ENCODE data around the gene NDUFB4. TPM values are rescaled to one million over a fixed set of nuclear protein-coding genes. Genes with fewer than 3 reads are reported as not detected.

Gene NDUFB4
- total RNA-seq, 4 donors from 2014 or later, result 142 to 333 (median 256) TPM

GRCh38 chr3:120572027-120572426 lies 24.1 kb upstream of the NDUFB4 start:
- H3K4me1 ChIP-seq, result peaks cover 4 to 26% (median 12%) of the 10 kb centered on the region in 4 donors
- no peaks in the 10 kb centered on the region for H3K27me3 ChIP-seq
- H3K27ac ChIP-seq (replicated peaks in 1 of 4), result no peak overlapping the region
- TF ChIP-seq EP300 (IDR thresholded peaks at IDR 0.05) (no peak), POLR2AphosphoS5 (IDR thresholded peaks at IDR 0.05) (no peak)
- H3K9me3 ChIP-seq, result no peaks in the 10 kb centered on the region
- H3K4me3 ChIP-seq, result no peak overlapping the region
- 63% methylated on average over 2 of the region's 2 CpGs for WGBS
- intact Hi-C loops (cut with DNase I), result no loop called here
- DNase-seq (ENCODE audit: extremely low spot score), result peak; percentile 64
- H3K36me3 ChIP-seq, result no peaks in the 10 kb centered on the region

DNA sequence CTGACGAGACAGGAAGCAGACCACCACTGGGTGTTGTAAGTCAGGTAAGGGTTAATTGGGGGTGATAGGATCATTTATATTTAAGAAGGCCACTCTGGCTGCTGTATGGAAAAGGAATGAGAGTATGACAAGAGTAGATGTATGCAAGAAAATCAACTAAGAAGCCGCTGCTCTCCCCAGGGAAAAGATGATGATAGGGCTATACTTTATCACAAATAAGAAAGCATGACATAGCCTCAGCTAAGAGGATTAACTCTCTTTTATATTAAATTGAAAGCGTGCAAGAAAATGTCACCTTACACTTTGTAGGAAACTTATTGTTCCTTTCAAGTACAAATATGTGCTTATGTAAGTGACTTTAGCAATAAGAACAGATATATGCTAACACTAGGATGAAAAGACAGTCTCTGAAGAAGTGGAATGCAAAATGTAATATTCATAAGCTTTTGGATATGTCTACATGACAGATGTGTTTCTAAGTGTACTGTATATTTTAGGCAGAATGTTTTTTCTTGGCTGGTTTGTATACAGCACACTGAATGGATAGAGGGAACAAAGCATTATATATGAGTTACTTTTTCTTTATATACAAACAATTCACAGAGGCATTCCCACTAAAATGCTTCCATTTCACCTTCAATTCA lies 8.7 kb upstream of the NDUFB4 start:
- Histone ChIP-seq H3K4me1 (no peaks in the 10 kb centered on the region), H3K27me3 (no peaks in the 10 kb centered on the region), H3K27ac (replicated peaks in 1 of 4) (no peak overlapping the region), H3K9me3 (no peaks in the 10 kb centered on the region), H3K4me3 (no peak overlapping the region), H3K36me3 (no peaks in the 10 kb centered on the region)
- TF ChIP-seq EP300 (IDR thresholded peaks at IDR 0.05) (no peak), CTCF (IDR thresholded peaks at IDR 0.05) (no peak), POLR2AphosphoS5 (IDR thresholded peaks at IDR 0.05) (no peak), POLR2A (IDR thresholded peaks at IDR 0.05; ENCODE audit: low read depth) (no peak)
- WGBS, result 78% methylated on average over 3 of the region's 3 CpGs
- intact Hi-C loops (cut with DNase I), result no loop called here
- no peak for DNase-seq (ENCODE audit: extremely low spot score)

DNA sequence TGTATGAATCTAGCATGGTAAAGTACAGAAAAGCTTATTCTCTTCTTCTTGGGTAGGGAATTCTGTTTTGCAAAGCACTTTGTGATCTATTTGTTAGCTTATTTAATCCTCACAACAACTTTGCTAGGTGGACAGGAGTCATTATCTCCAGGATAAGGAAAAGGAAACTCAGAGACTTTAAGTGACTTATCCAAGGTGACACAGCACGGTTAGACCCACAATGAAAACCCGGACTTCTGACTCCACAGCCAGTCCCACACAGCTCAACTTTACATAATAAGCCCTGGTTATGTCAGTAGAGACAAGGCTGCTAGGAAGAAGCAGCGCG lies 384 bp upstream of the NDUFB4 start:
- no peaks in the 10 kb centered on the region for H3K27me3 ChIP-seq
- intact Hi-C loops (cut with DNase I), result no loop called here
- no peaks in the 10 kb centered on the region for H3K9me3 ChIP-seq
- H3K36me3 ChIP-seq, result peaks cover under 1 to 21% (median 10%) of the 10 kb centered on the region in 4 donors
- no peak for TF ChIP-seq CTCF (IDR thresholded peaks at IDR 0.05)
- no peak for TF ChIP-seq EP300 (IDR thresholded peaks at IDR 0.05)
- no peak for TF ChIP-seq POLR2A (IDR thresholded peaks at IDR 0.05; ENCODE audit: low read depth)
- TF ChIP-seq POLR2AphosphoS5 (IDR thresholded peaks at IDR 0.05), result no peak
- H3K4me3 ChIP-seq, result peak overlapping the region; percentile 65 to 79 (median 77)
- peaks cover 21 to 51% (median 46%) of the 10 kb centered on the region in 4 donors for H3K4me1 ChIP-seq
- H3K27ac ChIP-seq (replicated peaks in 1 of 4), result peak overlapping the region; percentile 87 to 90 (median 88)
- 2% methylated on average over 4 of the region's 4 CpGs for WGBS
- no peak for DNase-seq (ENCODE audit: extremely low spot score)

GRCh38 chr3:120596853-120597223 lies 702 bp downstream of the NDUFB4 start:
- intact Hi-C loops (cut with DNase I), result no loop called here
- Histone ChIP-seq H3K27ac (replicated peaks in 1 of 4) (peak overlapping the region; percentile 87 to 90 (median 88)), H3K4me1 (peaks cover 21 to 51% (median 49%) of the 10 kb centered on the region in 4 donors), H3K36me3 (peaks cover 11 to 31% (median 19%) of the 10 kb centered on the region in 4 donors), H3K9me3 (no peaks in the 10 kb centered on the region), H3K27me3 (no peaks in the 10 kb centered on the region), H3K4me3 (peak overlapping the region; percentile 65 to 79 (median 77))
- TF ChIP-seq POLR2A (IDR thresholded peaks at IDR 0.05; ENCODE audit: low read depth) (no peak), CTCF (IDR thresholded peaks at IDR 0.05) (no peak), EP300 (IDR thresholded peaks at IDR 0.05) (no peak), POLR2AphosphoS5 (IDR thresholded peaks at IDR 0.05) (no peak)
- no peak for DNase-seq (ENCODE audit: extremely low spot score)
- WGBS, result 33% methylated on average over 3 of the region's 3 CpGs

- DNase-seq (ENCODE audit: extremely low spot score), result no peak
- intact Hi-C loops (cut with DNase I), result no loop called here
- Histone ChIP-seq H3K27ac (replicated peaks in 1 of 4) (peak overlapping the region in 3 of 4 donors; percentile 88 to 90 (median 88)), H3K4me3 (peak overlapping the region; percentile 65 to 79 (median 77)), H3K9me3 (no peaks in the 10 kb centered on the region), H3K27me3 (no peaks in the 10 kb centered on the region), H3K4me1 (peaks cover 21 to 51% (median 49%) of the 10 kb centered on the region in 4 donors), H3K36me3 (peaks cover 18 to 38% (median 26%) of the 10 kb centered on the region in 4 donors)
- TF ChIP-seq CTCF (IDR thresholded peaks at IDR 0.05) (no peak), POLR2AphosphoS5 (IDR thresholded peaks at IDR 0.05) (no peak), POLR2A (IDR thresholded peaks at IDR 0.05; ENCODE audit: low read depth) (no peak), EP300 (IDR thresholded peaks at IDR 0.05) (no peak)
- 19% methylated on average over 1 of the region's 1 CpG for WGBS
Observed at GRCh38 chr3:120597445-120598049, 1.4 kb downstream of the NDUFB4 start.
